Nephron progenitor cell (in vitro differentiated cells): ENCODE results near the gene SZT2.

Experiments
- DNase-seq: peaks from one replicate; pipeline ENCODE4 v3.0.0; 2021
- H3K27ac Mint-ChIP-seq: 2 replicates; pipeline ENCODE4 v1.8.0; 2021; ENCODE audit warnings: mild to moderate bottlenecking, moderate library complexity, mixed read lengths
- H3K27me3 Mint-ChIP-seq: 2 replicates; pipeline ENCODE4 v1.8.0; 2021; ENCODE audit warnings: mild to moderate bottlenecking, low read depth, mixed read lengths; ENCODE audit not compliant: poor library complexity
- H3K36me3 Mint-ChIP-seq: 2 replicates; pipeline ENCODE4 v1.8.0; 2021; ENCODE audit warnings: low read depth, mixed read lengths
- H3K4me1 Mint-ChIP-seq: 2 replicates; pipeline ENCODE4 v1.8.0; 2021; ENCODE audit warnings: mixed read lengths
- H3K4me3 Mint-ChIP-seq: 2 replicates; pipeline ENCODE4 v1.8.0; 2021; ENCODE audit warnings: mild to moderate bottlenecking, moderate library complexity, mixed read lengths
- H3K9me3 Mint-ChIP-seq: 2 replicates; pipeline ENCODE4 v1.8.0; 2021; ENCODE audit warnings: mild to moderate bottlenecking, moderate library complexity, mixed read lengths
- CTCF ChIP-seq: fragments of 200-600 bp; sonication (generic); IDR thresholded peaks from 2 replicates; pipeline ENCODE4 v1.5.0; 2021; ENCODE audit warnings: antibody characterized with exemption

Gene SZT2

GRCh38 chr1:43434256-43434655, 44.6 kb downstream of the SZT2 start:
- Mint-ChIP-seq H3K27ac (no peak overlapping the region), H3K27me3 (peaks cover 4% of the 10 kb centered on the region), H3K4me1 (peaks cover 14% of the 10 kb centered on the region), H3K36me3 (peaks cover 39% of the 10 kb centered on the region), H3K4me3 (no peak overlapping the region), H3K9me3 (no peaks in the 10 kb centered on the region)
- TF ChIP-seq CTCF, result no peak
- DNase-seq, result no peak

- Mint-ChIP-seq H3K27ac (peak overlapping the region; percentile 37), H3K9me3 (no peaks in the 10 kb centered on the region), H3K36me3 (peaks cover 30% of the 10 kb centered on the region), H3K27me3 (peaks cover 4% of the 10 kb centered on the region), H3K4me1 (peaks cover 14% of the 10 kb centered on the region), H3K4me3 (no peak overlapping the region)
- no peak for DNase-seq
- TF ChIP-seq CTCF, result no peak
Measured at GRCh38 chr1:43435146-43436145, 45.7 kb downstream of the SZT2 start.

GRCh38 chr1:43436371-43436770, 46.7 kb downstream of the SZT2 start:
- Mint-ChIP-seq H3K27me3 (peaks cover 4% of the 10 kb centered on the region), H3K4me3 (no peak overlapping the region), H3K27ac (peak overlapping the region; percentile 37), H3K9me3 (no peaks in the 10 kb centered on the region), H3K4me1 (peaks cover 14% of the 10 kb centered on the region), H3K36me3 (peaks cover 30% of the 10 kb centered on the region)
- DNase-seq, result no peak
- no peak for TF ChIP-seq CTCF

- DNase-seq, result no peak
- Mint-ChIP-seq H3K27ac (peak overlapping the region; percentile 62), H3K9me3 (no peaks in the 10 kb centered on the region), H3K36me3 (peaks cover 27% of the 10 kb centered on the region), H3K27me3 (peaks cover 4% of the 10 kb centered on the region), H3K4me3 (no peak overlapping the region), H3K4me1 (peaks cover 14% of the 10 kb centered on the region)
- no peak for TF ChIP-seq CTCF
Measured at GRCh38 chr1:43437031-43437973, 47.6 kb downstream of the SZT2 start.

GRCh38 chr1:43438006-43438405, 48.3 kb downstream of the SZT2 start:
- TF ChIP-seq CTCF, result no peak
- Mint-ChIP-seq H3K27me3 (peaks cover 4% of the 10 kb centered on the region), H3K4me1 (peaks cover 14% of the 10 kb centered on the region), H3K27ac (no peak overlapping the region), H3K9me3 (no peaks in the 10 kb centered on the region), H3K36me3 (peaks cover 26% of the 10 kb centered on the region), H3K4me3 (no peak overlapping the region)
- DNase-seq, result no peak
